Naive B cell (primary cell): ENCODE measurements around the gene MRPL11. TPM values are rescaled to one million over a fixed set of nuclear protein-coding genes. Genes with fewer than 3 reads are reported as not detected.

Source experiments
- ATAC-seq, 2 donors: fragments of 150-1000 bp; cut with Tn5 transposase; 2 replicates each; pipeline ENCODE4 v1.10.0; 2021; ENCODE audit warnings: low read depth in 2 of 2, mild to moderate bottlenecking in 2 of 2, moderate library complexity in 2 of 2
- DNase-seq: peaks from one replicate; pipeline ENCODE4 v3.0.0; 2022
- H3K27ac Mint-ChIP-seq, 6 donors: one replicate each; pipeline ENCODE4 v1.8.0; 2020 to 2022; ENCODE audit warnings: mild to moderate bottlenecking in 6 of 6, mixed read lengths in 6 of 6, moderate library complexity in 5 of 6, inconsistent platforms in 2 of 6
- H3K27me3 Mint-ChIP-seq, 3 donors: one replicate each; pipeline ENCODE4 v1.8.0; 2021 to 2022; ENCODE audit warnings: mixed read lengths in 3 of 3, mild to moderate bottlenecking in 1 of 3
- H3K36me3 Mint-ChIP-seq, 2 donors: one replicate each; pipeline ENCODE4 v1.8.0; 2020 to 2022; ENCODE audit warnings: mixed read lengths in 2 of 2, inconsistent platforms in 1 of 2, mild to moderate bottlenecking in 1 of 2
- H3K4me1 Mint-ChIP-seq, 3 donors: one replicate each; pipeline ENCODE4 v1.8.0; 2020 to 2022; ENCODE audit warnings: mixed read lengths in 3 of 3, inconsistent platforms in 1 of 3, mild to moderate bottlenecking in 1 of 3, moderate library complexity in 1 of 3
- H3K4me3 Mint-ChIP-seq, 8 donors: one replicate each; pipeline ENCODE4 v1.8.0; 2020 to 2022; ENCODE audit warnings: mild to moderate bottlenecking in 8 of 8, mixed read lengths in 8 of 8, moderate library complexity in 8 of 8, inconsistent platforms in 2 of 8
- H3K9me3 Mint-ChIP-seq, 7 donors: one replicate each; pipeline ENCODE4 v1.8.0; 2020 to 2022; ENCODE audit warnings: mixed read lengths in 7 of 7, mild to moderate bottlenecking in 5 of 7, inconsistent platforms in 2 of 7, moderate library complexity in 1 of 7
- polyA plus RNA-seq, 6 donors: library from polyadenylated mRNA; unstranded; fragments of 300-500 nt; fragmentation: Illumina TruSeq; gene quantifications; one replicate each; pipeline ENCODE4 v1.2.3, GENCODE V29; 2021; ENCODE audit warnings: low read depth in 6 of 6

Gene MRPL11
- polyA plus RNA-seq, 6 donors from 2014 or later: 69.1 to 95.1 (median 75.1) TPM

GRCh38 chr11:66391322-66391721, 47.3 kb downstream of the MRPL11 start:
- Mint-ChIP-seq H3K4me1 (peaks cover under 1 to 20% (median 5%) of the 10 kb centered on the region in 3 donors), H3K27me3 (peaks cover 5 to 14% (median 9%) of the 10 kb centered on the region in 3 donors), H3K4me3 (no peak overlapping the region), H3K36me3 (no peaks in the 10 kb centered on the region), H3K9me3 (no peaks in the 10 kb centered on the region), H3K27ac (peak overlapping the region in 3 of 6 donors; percentile 42 to 82 (median 58))
- peak; percentile 63 to 75 for ATAC-seq
- peak; percentile 36 for DNase-seq

DNA sequence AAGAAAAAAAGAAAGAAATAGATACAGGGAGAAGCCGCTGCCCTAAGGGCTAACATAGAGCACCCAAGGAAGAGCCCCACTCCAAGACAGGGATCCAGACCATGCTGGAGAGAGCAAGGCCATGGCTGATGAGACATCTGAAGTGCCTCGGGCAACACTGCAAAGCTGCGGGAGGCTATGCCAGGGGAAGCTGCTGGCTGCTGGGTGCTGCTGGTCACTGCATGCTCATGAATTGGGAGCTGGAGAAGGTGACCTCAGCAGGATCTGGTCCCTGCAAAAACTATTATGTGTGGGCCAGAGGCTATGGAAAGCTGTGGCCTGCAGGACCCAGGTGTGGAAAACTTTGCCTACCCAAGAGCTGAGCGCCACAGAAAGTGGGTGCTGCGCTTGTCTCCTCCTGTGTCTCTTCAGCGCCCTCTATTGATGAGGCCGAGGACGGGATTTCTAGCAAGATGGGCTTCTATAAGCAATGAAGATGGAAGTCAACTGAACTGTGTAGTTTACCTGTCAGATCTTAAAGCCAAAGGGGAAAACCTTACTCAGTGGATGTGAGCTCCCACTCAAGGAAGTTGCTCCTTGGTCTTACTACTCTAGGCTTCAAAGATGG, 49.8 kb downstream of the MRPL11 start:
- ATAC-seq (peak; percentile 46 to 67), DNase-seq (peak; percentile 60)
- peaks cover 5 to 25% (median 10%) of the 10 kb centered on the region in 3 donors for H3K4me1 Mint-ChIP-seq
- H3K4me3 Mint-ChIP-seq: no peak overlapping the region
- peaks cover 0 to 11% (median 5%) of the 10 kb centered on the region in 3 donors for H3K27me3 Mint-ChIP-seq
- H3K27ac Mint-ChIP-seq: peak overlapping the region in 1 of 6 donors; percentile 85
- no peaks in the 10 kb centered on the region for H3K9me3 Mint-ChIP-seq
- no peaks in the 10 kb centered on the region for H3K36me3 Mint-ChIP-seq

GRCh38 chr11:66386171-66387069, 52.2 kb downstream of the MRPL11 start:
- peak overlapping the region in 6 of 8 donors; percentile 34 to 80 (median 59) for H3K4me3 Mint-ChIP-seq
- peaks cover 0 to 13% (median 5%) of the 10 kb centered on the region in 3 donors for H3K27me3 Mint-ChIP-seq
- H3K9me3 Mint-ChIP-seq: no peaks in the 10 kb centered on the region
- H3K27ac Mint-ChIP-seq: peak overlapping the region in 3 of 6 donors; percentile 39 to 91 (median 76)
- DNase-seq (peak; percentile 74), ATAC-seq (peak; percentile 80 to 91)
- no peaks in the 10 kb centered on the region for H3K36me3 Mint-ChIP-seq
- peaks cover 5 to 17% (median 10%) of the 10 kb centered on the region in 3 donors for H3K4me1 Mint-ChIP-seq

Other genes with a start within 250 kb of the MRPL11 start
- 1 to 10 TPM in 5 of 6 donors, under 1 TPM in 1; 0.17 to 9.3 (median 5.6) TPM for gene KLC2, start 181.1 kb downstream of the MRPL11 start, polyA plus RNA-seq
- 10 to 100 TPM; 10.3 to 13.3 (median 12.2) TPM for gene RAB1B, start 170.2 kb downstream of the MRPL11 start, polyA plus RNA-seq
- gene CNIH2, start 160.7 kb downstream of the MRPL11 start, polyA plus RNA-seq: not detected
- 10 to 100 TPM; 57.1 to 82.1 (median 66.0) TPM for gene YIF1A, start 149.7 kb downstream of the MRPL11 start, polyA plus RNA-seq
- gene TMEM151A, start 147.0 kb downstream of the MRPL11 start, polyA plus RNA-seq: not detected
- under 1 TPM in 5 of 6 donors, not detected in 1; 0.09 to 0.39 (median 0.24) TPM for gene CD248, start 121.8 kb downstream of the MRPL11 start, polyA plus RNA-seq
- 1 to 10 TPM in 1 of 6 donors, under 1 TPM in 2, not detected in 3; 0.11 to 3.1 (median 0.51) TPM for gene RIN1, start 102.4 kb downstream of the MRPL11 start, polyA plus RNA-seq
- 10 to 100 TPM; 56.2 to 81.6 (median 73.0) TPM for gene BRMS1, start 93.7 kb downstream of the MRPL11 start, polyA plus RNA-seq
- 1 to 10 TPM; 2.9 to 7.7 (median 5.2) TPM for gene B4GAT1, start 91.2 kb downstream of the MRPL11 start, polyA plus RNA-seq
- gene SLC29A2, start 67.1 kb downstream of the MRPL11 start, polyA plus RNA-seq: 1 to 10 TPM; 1.1 to 3.7 (median 2.4) TPM
- not detected for gene NPAS4, start 17.8 kb downstream of the MRPL11 start, polyA plus RNA-seq
- gene PELI3, start 28.1 kb upstream of the MRPL11 start, polyA plus RNA-seq: 1 to 10 TPM; 4.7 to 9.4 (median 5.4) TPM
- gene DPP3, start 41.6 kb upstream of the MRPL11 start, polyA plus RNA-seq: 10 to 100 TPM; 22.8 to 36.1 (median 23.8) TPM
- 10 to 100 TPM in 2 of 6 donors, 1 to 10 TPM in 4; 3.2 to 13.8 (median 9.9) TPM for gene BBS1, start 71.8 kb upstream of the MRPL11 start, polyA plus RNA-seq
- 10 to 100 TPM; 12.3 to 19.3 (median 17.0) TPM for gene ZDHHC24, start 107.2 kb upstream of the MRPL11 start, polyA plus RNA-seq
- gene ACTN3, start 108.1 kb upstream of the MRPL11 start, polyA plus RNA-seq: not detected
- 10 to 100 TPM in 4 of 6 donors, 1 to 10 TPM in 2; 5.0 to 14.3 (median 11.4) TPM for gene CTSF, start 129.8 kb upstream of the MRPL11 start, polyA plus RNA-seq
- gene CCDC87, start 154.2 kb upstream of the MRPL11 start, polyA plus RNA-seq: under 1 TPM in 2 of 6 donors, not detected in 4; 0.13 to 0.30 TPM
- 10 to 100 TPM; 51.8 to 87.8 (median 66.4) TPM for gene CCS, start 154.3 kb upstream of the MRPL11 start, polyA plus RNA-seq
- gene RBM14, start 177.8 kb upstream of the MRPL11 start, polyA plus RNA-seq: 10 to 100 TPM; 68.0 to 97.2 (median 86.4) TPM
- 100 to 1,000 TPM; 197 to 275 (median 228) TPM for gene RBM4, start 199.9 kb upstream of the MRPL11 start, polyA plus RNA-seq
- gene RBM4B, start 239.0 kb upstream of the MRPL11 start, polyA plus RNA-seq: 10 to 100 TPM; 12.2 to 39.8 (median 24.7) TPM